ENCODE data around the gene COL25A1.
"Not testable (repeated sequence)": the region's sequence is repeated elsewhere in the genome, so short reads cannot be mapped to it uniquely, and the experiment has no call there.

COL25A1 gene

GRCh38 chr4:109125084-109125483, 177.4 kb downstream of the COL25A1 start:
- no peak for DNase-seq (ENCODE audit: low read depth)

- no peak for DNase-seq (ENCODE audit: low read depth)
These were observed 178.5 kb downstream of the COL25A1 start for GRCh38 chr4:109123951-109124350.

GRCh38 chr4:109121561-109121960, 180.9 kb downstream of the COL25A1 start:
- no peak for DNase-seq (ENCODE audit: low read depth)

- DNase-seq (ENCODE audit: low read depth), result no peak
These were observed 182.6 kb downstream of the COL25A1 start for GRCh38 chr4:109119852-109120251.

DNA sequence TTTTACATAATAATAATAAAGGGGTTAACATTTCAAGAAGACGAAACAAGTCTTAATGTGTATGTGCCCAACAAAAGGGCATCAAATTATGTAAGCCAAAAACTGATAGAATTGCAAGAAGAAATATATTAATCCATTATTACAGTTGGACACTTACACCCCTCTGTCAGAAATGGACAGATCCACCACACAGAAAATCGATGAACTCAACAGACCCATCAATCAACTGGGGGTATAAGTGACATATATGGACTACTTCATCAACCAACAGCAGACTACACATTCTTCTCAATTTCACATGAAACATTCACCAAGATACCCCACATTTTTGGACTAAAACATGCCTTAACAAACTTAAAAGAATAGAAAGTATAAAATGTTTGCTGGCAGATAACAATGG, 183.8 kb downstream of the COL25A1 start:
- no peak for DNase-seq (ENCODE audit: low read depth)

DNA sequence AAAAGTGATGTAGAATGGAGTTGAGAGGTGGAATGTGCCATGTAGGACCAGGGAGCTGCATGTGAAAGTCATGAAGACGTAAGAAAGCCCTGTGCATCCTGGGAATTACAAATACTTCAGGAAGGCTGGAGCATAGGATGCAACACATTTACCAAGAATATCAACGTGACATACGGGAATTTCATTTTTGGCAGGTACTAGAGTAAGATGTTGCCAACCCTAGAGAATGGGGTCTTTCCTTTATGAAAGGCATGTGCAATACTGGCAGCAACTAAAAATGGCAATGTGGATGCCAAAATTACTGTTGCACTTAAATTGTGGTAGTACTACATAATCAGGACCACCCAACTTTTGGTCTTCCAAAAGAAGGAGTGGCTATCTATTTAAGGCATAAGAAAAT, 188.0 kb downstream of the COL25A1 start:
- DNase-seq (ENCODE audit: low read depth), result no peak

DNA sequence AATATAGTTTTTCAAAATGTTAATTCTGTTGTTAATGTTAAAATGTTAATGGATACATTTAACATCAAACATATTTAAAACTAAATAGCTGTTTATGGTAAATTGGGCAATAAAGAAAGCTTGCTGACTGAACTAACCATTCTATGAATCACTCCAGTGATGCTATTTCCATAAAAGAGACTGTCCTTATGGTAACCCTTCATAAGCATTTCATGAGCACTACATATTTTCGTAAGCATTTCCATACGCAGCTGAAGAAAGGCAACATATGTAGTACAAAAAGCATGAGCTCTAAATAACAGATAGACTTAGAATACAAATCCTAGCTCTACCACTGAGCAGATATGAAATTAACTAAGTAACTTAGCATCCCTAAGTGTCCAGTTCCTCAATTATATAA, 188.9 kb downstream of the COL25A1 start:
- DNase-seq (ENCODE audit: low read depth), result no peak

- DNase-seq (ENCODE audit: low read depth), result no peak
These were observed 191.4 kb downstream of the COL25A1 start for GRCh38 chr4:109111031-109111430.

GRCh38 chr4:109108215-109108614, 194.2 kb downstream of the COL25A1 start:
- not testable (repeated sequence) for DNase-seq (ENCODE audit: low read depth)

GRCh38 chr4:109094056-109094455, 208.4 kb downstream of the COL25A1 start:
- DNase-seq (ENCODE audit: low read depth), result no peak

DNA sequence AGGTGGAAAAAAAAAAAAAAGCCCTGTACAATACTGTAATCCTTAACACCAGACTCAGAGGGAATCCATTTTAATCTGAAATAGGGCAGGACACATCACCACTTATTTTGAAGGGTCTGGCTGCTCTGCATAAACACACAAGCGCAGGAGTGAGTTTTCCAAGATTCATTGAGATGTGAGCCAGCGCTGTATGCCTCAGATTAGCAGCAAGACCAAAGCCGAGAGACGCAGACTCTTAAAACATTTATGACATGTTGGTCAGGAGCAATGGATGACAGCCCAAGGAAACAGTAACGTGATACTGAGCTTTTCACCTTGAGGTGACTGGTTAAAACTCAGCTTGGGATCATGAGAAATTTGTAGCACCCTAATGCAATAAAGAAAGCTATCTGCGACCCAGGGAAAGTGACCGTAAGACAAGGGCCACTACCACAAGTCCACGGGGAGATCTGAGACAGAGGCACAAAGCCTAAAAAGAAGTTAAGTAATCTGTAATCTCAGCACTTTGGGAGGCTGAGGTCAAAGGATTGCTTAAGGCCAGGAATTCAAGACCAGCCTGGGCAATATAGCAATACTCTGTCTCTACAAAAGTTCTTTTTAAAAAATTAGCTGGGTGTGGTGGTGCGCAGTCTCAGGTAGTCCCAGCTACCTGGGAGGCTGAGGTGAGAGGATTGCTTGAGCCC, 210.6 kb downstream of the COL25A1 start:
- DNase-seq (ENCODE audit: low read depth), result no peak

DNA sequence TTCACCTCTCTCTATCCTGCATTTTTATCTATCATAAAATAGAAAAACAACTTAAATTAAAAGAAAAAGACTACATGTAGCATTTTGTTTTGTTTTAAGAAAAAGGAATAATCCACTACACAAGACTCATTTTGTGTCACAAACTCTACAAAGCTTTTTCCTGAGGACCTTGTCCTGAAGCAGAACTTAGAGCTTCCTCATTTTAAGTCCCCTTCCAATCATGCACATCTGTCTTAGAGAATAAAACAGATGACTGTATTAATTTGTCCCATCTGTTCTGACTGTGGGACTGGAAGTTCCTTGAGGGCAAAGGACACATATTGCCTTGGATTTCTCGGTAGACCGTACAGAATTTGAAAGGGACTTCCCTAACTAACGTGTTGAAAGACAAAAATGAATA, 218.5 kb downstream of the COL25A1 start:
- DNase-seq (ENCODE audit: low read depth), result no peak

GRCh38 chr4:109079731-109080130, 222.7 kb downstream of the COL25A1 start:
- peak; percentile 69 for DNase-seq (ENCODE audit: low read depth)

DNA sequence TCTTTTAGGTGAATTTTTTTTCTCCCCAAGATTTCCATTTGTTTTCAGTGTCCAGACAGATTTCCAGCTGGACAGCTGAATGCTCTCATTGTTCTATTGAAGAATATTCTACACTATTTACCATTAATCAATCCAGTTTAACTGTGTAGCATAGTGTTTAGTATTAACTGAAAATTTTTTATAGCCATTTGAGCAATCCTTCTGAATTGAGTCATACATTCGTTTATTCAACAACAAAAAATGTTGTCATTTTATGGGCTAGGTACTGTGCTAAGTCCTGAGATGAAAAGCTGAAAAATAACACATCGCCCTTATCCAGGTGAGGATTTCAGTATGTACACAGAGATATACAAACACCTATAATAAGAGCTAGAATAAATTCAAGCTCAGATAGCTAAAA, 223.3 kb downstream of the COL25A1 start:
- peak; percentile 28 for DNase-seq (ENCODE audit: low read depth)

- DNase-seq (ENCODE audit: low read depth), result no peak
These were observed 223.7 kb downstream of the COL25A1 start for GRCh38 chr4:109078724-109079123.

GRCh38 chr4:109077505-109077904, 225.0 kb downstream of the COL25A1 start:
- no peak for DNase-seq (ENCODE audit: low read depth)

GRCh38 chr4:109076709-109077108, 225.7 kb downstream of the COL25A1 start:
- not testable (repeated sequence) for DNase-seq (ENCODE audit: low read depth)

DNA sequence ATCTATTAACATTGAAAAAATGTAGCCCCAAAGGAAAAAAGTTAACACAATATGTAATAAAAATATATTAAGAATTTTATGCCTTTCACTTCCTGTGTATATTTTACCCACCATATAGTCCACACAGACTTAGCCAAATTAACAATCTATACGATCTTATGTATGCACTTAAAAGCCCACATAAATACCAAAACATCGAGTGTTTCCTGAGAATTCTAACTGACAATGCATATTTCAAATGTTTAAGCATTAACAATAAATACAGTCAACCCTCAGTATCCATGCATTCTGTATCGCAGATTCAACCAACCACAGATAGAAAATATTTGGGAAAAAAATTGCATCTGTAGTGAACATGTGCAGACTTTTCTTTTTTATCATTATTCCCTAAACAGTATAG, 226.8 kb downstream of the COL25A1 start:
- DNase-seq (ENCODE audit: low read depth), result no peak

GRCh38 chr4:109072595-109072994, 229.9 kb downstream of the COL25A1 start:
- DNase-seq (ENCODE audit: low read depth), result peak; percentile 28

- DNase-seq (ENCODE audit: low read depth), result not testable (repeated sequence)
These were observed 231.8 kb downstream of the COL25A1 start for GRCh38 chr4:109070677-109071076.

GRCh38 chr4:109067508-109068235, 234.8 kb downstream of the COL25A1 start:
- DNase-seq (ENCODE audit: low read depth), result no peak

GRCh38 chr4:109065006-109065405, 237.5 kb downstream of the COL25A1 start:
- no peak for DNase-seq (ENCODE audit: low read depth)

DNA sequence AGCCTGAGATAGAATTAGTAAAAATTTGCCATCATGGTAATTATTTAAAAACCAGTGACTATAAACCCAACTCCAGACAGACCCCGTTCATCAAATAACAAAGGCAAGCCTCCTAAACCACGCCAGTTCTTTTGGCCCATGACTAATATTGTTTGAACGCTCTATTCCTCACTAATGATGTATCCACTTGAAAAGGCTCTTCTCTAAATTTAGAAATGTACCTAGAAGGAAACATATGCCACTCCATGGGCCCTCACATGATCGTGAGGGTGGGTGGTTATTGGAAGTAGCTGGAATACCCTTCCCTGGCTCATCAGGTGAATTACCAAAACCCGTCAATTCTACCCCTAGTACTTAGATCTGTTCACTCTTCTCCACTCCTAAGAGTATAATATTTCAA, 249.2 kb downstream of the COL25A1 start:
- no peak for DNase-seq (ENCODE audit: low read depth)

GRCh38 chr4:109052821-109053220, 249.6 kb downstream of the COL25A1 start:
- DNase-seq (ENCODE audit: low read depth), result no peak
